Neural cell (in vitro differentiated cells): Measurements from ENCODE around the gene SMAD5. TPM values are rescaled to one million over a fixed set of nuclear protein-coding genes. Genes with fewer than 3 reads are reported as not detected.

ENCODE experiments used
- H2AFZ ChIP-seq: fragments of 200-600, 300-800 bp; sonication (generic), shearing (Covaris generic); 2 replicates; pipeline ENCODE4 v1.6.0; 2014; ENCODE audit warnings: low read depth, mild to moderate bottlenecking, antibody characterized with exemption, low read length, moderate library complexity
- H3F3A ChIP-seq: fragments of 200-600 bp; shearing (Covaris generic); 2 replicates; pipeline ENCODE4 v1.6.1; 2016; ENCODE audit warnings: mild to moderate bottlenecking, moderate library complexity, mixed read lengths, antibody characterized with exemption, low read length; ENCODE audit not compliant: insufficient read depth, poor library complexity, severe bottlenecking
- H3K27ac ChIP-seq: fragments of 200-600, 300-800 bp; sonication (generic), shearing (Covaris generic); 2 replicates; pipeline ENCODE4 v1.5.1; 2014; ENCODE audit warnings: mild to moderate bottlenecking, low read length, moderate library complexity
- H3K27me3 ChIP-seq: fragments of 300-800, 200-600 bp; sonication (generic), shearing (Covaris generic); 2 replicates; pipeline ENCODE4 v1.6.0; 2014; ENCODE audit warnings: mild to moderate bottlenecking, low read depth, low read length, moderate library complexity; ENCODE audit not compliant: insufficient read depth
- H3K36me3 ChIP-seq: fragments of 300-800, 200-600 bp; sonication (generic), shearing (Covaris generic); 2 replicates; pipeline ENCODE4 v1.5.1; 2014; ENCODE audit warnings: mild to moderate bottlenecking, antibody characterized with exemption, low read length, moderate library complexity; ENCODE audit not compliant: insufficient read depth
- H3K4me2 ChIP-seq: fragments of 300-800, 200-600 bp; sonication (generic), shearing (Covaris generic); 2 replicates; pipeline ENCODE4 v1.6.0; 2014; ENCODE audit warnings: mild to moderate bottlenecking, low read length
- H3K4me3 ChIP-seq: fragments of 300-800, 200-600 bp; sonication (generic), shearing (Covaris generic); 2 replicates; pipeline ENCODE4 v1.5.1; 2014; ENCODE audit warnings: mild to moderate bottlenecking, low read length, moderate library complexity
- H3K79me2 ChIP-seq: fragments of 200-600 bp; shearing (Covaris generic); replicated peaks from 2 replicates; pipeline ENCODE4 v1.6.0; 2014; ENCODE audit warnings: mild to moderate bottlenecking, low read length, moderate library complexity; ENCODE audit not compliant: insufficient read depth
- H3K9ac ChIP-seq: fragments of 300-800, 200-600 bp; sonication (generic), shearing (Covaris generic); 2 replicates; pipeline ENCODE4 v1.6.1; 2016; ENCODE audit warnings: mild to moderate bottlenecking, low read length, mixed read lengths
- H3K9me2 ChIP-seq: fragments of 200-600 bp; shearing (Covaris generic); 2 replicates; pipeline ENCODE4 v1.6.1; 2016; ENCODE audit warnings: mild to moderate bottlenecking, low read length, mixed read lengths; ENCODE audit not compliant: insufficient read depth
- H3K9me3 ChIP-seq: fragments of 200-600, 300-800 bp; sonication (generic), shearing (Covaris generic); 2 replicates; pipeline ENCODE4 v1.6.1; 2016; ENCODE audit warnings: mild to moderate bottlenecking, mixed run types, low read length, moderate library complexity, mixed read lengths
- H4K20me1 ChIP-seq: fragments of 200-600 bp; shearing (Covaris generic); 2 replicates; pipeline ENCODE4 v1.6.1; 2016; ENCODE audit warnings: mild to moderate bottlenecking, mixed run types; ENCODE audit not compliant: insufficient read depth
- CTCF ChIP-seq: fragments of 450-650 bp; IDR thresholded peaks from 2 replicates; pipeline ENCODE4 v1.5.1; 2014; ENCODE audit warnings: antibody characterized with exemption, mild to moderate bottlenecking, moderate library complexity; ENCODE audit not compliant: poor library complexity, severe bottlenecking
- EP300 ChIP-seq: fragments of 450-650 bp; conservative IDR thresholded peaks from 2 replicates; pipeline ENCODE4 v1.6.1; 2014; ENCODE audit warnings: antibody characterized with exemption, mild to moderate bottlenecking, moderate library complexity; ENCODE audit not compliant: poor library complexity, severe bottlenecking
- EZH2 ChIP-seq: fragments of 200-600, 300-800 bp; shearing (Covaris generic), sonication (generic); IDR thresholded peaks from 2 replicates; pipeline ENCODE4 v1.6.1; 2014; ENCODE audit warnings: antibody characterized with exemption, low read length, borderline replicate concordance, mild to moderate bottlenecking; ENCODE audit not compliant: insufficient read depth, poor library complexity, severe bottlenecking
- MXI1 ChIP-seq: fragments of 450-650 bp; conservative IDR thresholded peaks from 2 replicates; pipeline ENCODE4 v1.6.1; 2014; ENCODE audit warnings: antibody characterized with exemption, mild to moderate bottlenecking; ENCODE audit not compliant: poor library complexity, severe bottlenecking
- POLR2AphosphoS5 ChIP-seq: IDR thresholded peaks from 2 replicates; pipeline ENCODE4 v1.6.1; 2012
- RAD21 ChIP-seq: fragments of 450-650 bp; conservative IDR thresholded peaks from 2 replicates; pipeline ENCODE4 v1.6.1; 2014; ENCODE audit warnings: antibody characterized with exemption, mild to moderate bottlenecking, moderate library complexity
- REST ChIP-seq: IDR thresholded peaks from 2 replicates; pipeline ENCODE4 v1.6.1; 2012; ENCODE audit warnings: borderline replicate concordance
- SMC3 ChIP-seq: fragments of 450-650 bp; conservative IDR thresholded peaks from 2 replicates; pipeline ENCODE4 v1.6.1; 2014; ENCODE audit warnings: antibody characterized with exemption, mild to moderate bottlenecking, moderate library complexity; ENCODE audit not compliant: poor library complexity
- TAF1 ChIP-seq: IDR thresholded peaks from 2 replicates; pipeline ENCODE4 v1.6.1; 2012; ENCODE audit warnings: low read depth
- polyA plus RNA-seq: library from polyadenylated mRNA; depleted of rRNA; stranded (reverse); fragments of >200 nt; gene quantifications from 2 replicates; pipeline ENCODE4 v1.2.3, GENCODE V29; 2014

The SMAD5 gene
- polyA plus RNA-seq, 1 donor from 2014 or later: 26.3 TPM

- Histone ChIP-seq H3K9me2 (no peaks in the 10 kb centered on the region), H3K79me2 (peaks cover 25% of the 10 kb centered on the region), H3K4me2 (no peak overlapping the region), H3K36me3 (peaks cover 6% of the 10 kb centered on the region), H3K9me3 (no peaks in the 10 kb centered on the region), H4K20me1 (no peaks in the 10 kb centered on the region), H2AFZ (no peak overlapping the region), H3K9ac (no peak overlapping the region), H3K27ac (no peak overlapping the region), H3F3A (no peaks in the 10 kb centered on the region), H3K27me3 (no peaks in the 10 kb centered on the region), H3K4me3 (no peak overlapping the region)
- no peak for TF ChIP-seq RAD21
- TF ChIP-seq REST: no peak
- no peak for TF ChIP-seq CTCF
- no peak for TF ChIP-seq EZH2
- TF ChIP-seq MXI1: no peak
- no peak for TF ChIP-seq EP300
- TF ChIP-seq TAF1: no peak
- TF ChIP-seq POLR2AphosphoS5: no peak
- no peak for TF ChIP-seq SMC3
These were observed 24.9 kb downstream of the SMAD5 start for GRCh38 chr5:136157514-136157913.

GRCh38 chr5:136159457-136159856 is 26.8 kb downstream of the SMAD5 start:
- no peak overlapping the region for H3K4me2 ChIP-seq
- H3K9me2 ChIP-seq: no peaks in the 10 kb centered on the region
- peaks cover 4% of the 10 kb centered on the region for H3K36me3 ChIP-seq
- no peaks in the 10 kb centered on the region for H3K9me3 ChIP-seq
- no peak overlapping the region for H2AFZ ChIP-seq
- H3F3A ChIP-seq: no peaks in the 10 kb centered on the region
- H3K79me2 ChIP-seq: peaks cover 25% of the 10 kb centered on the region
- TF ChIP-seq REST (no peak), EZH2 (no peak), MXI1 (no peak), CTCF (no peak)
- no peak overlapping the region for H3K9ac ChIP-seq
- H3K4me3 ChIP-seq: no peak overlapping the region
- no peak overlapping the region for H3K27ac ChIP-seq
- H4K20me1 ChIP-seq: no peaks in the 10 kb centered on the region
- H3K27me3 ChIP-seq: no peaks in the 10 kb centered on the region
